ENCODE results near the gene MYH10.

MYH10 gene

DNA sequence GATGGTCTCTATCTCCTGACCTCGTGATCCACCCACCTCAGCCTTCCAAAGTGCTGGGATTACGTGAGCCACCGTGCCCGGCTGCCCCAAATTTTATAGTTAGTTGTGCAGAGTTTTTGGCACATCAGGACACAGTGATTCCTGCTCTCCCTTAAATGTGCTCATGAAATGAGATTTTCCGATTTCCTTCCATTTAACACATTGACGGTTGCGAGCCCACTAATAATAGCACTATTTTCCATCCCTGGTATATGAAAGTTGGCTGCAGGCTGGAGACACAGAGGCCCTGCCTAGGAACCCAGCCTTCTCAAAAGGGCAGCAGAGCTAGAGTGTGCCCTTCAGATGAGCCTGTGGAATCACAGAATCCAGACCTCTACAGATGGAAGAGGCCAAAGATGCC is 17.4 kb upstream of the MYH10 start:
- DNase-seq, result no peak

DNA sequence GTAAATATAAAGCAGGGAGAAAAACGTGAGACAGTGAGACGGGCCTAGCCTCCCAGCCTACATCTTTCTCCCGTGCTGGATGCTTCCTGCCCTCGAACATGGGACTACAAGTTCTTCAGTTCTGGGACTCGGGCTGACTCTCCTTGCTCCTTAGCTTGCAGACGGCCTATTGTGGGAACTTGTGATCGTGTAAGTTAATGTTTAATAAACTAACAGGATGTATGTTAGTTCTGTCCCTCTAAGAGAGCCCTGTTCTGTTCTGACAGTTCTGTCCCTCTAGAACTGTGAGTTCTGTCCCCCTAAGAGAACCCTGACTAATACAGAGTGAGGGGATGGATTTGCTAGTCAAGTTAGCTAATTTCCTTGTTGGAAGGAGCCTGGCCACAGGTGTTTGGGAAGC is 16.7 kb upstream of the MYH10 start:
- no peak for DNase-seq

DNA sequence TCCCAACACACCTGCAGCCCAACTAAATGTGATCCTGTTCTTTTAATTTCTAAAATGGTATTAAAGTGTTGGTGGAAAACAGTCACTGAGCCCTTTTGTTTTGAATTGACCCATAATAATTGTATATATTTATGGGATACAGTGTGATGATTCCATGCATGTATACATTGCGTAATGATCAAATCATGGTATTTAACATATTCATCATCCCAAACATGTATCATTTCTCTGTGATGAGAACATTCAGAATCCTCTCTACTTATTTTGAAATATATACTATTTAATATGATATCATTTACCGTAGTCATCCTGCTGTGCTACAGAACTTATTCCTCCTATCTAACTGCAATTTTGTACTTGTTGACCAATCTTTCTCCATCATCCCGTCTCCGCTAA is 14.0 kb upstream of the MYH10 start:
- DNase-seq, result no peak

DNA sequence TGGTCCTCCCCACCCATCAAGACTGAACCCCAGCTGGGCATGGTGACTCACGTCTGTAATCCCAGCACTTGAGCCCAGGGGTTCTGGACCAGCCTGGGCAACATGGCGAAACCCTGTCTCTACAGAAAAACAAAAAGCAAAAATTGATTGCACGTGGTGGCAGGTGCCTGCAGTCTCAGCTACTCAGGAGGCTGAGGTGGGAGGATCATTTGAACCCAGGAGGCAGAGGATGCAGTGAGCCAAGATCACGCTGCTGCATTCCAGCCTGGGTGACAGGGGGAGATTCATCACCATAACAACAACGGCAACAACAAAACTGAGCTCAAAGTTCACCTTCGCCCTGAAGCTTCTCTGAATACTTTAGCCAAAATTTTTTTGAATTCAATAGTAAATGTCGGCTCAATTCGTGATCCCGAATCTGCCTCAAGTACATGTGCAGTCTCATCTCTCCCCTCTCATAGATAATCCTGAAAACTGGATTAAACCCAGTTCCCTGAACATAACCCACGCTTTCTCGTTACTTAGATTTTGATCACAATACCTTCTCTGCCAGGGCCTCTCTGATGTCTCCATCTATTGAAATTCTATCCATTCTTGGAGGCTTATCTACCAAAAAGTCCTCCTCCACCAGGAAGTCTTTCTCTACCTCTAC is 13.5 kb upstream of the MYH10 start:
- DNase-seq, result no peak

DNA sequence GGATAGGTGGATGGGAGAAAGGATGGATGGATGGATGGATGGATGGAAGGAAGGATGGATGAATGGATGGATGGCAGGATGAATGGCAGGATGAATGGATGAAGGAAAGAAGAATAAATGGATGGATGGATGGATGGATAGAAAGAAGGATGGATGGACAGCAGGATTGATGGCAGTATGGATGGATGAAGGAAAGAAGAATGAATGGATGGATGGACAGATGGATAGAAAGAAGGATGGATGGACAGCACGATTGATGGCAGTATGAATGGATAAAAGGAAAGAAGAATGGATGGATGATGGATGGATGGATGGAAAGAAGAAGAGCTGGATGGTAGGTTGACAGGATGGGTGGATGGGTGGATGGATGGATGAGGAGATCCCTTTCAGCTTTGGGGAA is 9.2 kb upstream of the MYH10 start:
- DNase-seq, result no peak

DNA sequence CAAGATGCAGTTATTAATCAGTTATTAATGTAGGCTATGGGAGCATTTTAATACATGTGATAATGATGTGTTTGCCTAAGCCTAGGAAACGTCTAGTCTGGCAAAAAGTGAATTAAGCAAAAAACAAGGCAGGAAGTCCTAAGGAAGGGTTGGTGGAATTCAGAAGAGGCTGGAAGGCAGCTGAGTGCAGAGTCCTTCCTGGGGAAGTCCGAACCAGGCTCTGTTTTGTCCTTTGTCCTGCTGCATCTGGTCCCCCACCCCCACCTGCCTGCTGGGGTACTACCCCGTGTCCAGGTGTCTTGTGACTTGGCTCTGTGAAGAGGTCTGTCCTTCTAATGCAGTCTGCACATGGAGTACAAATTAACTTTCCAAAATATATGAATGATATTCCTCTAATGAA is 1.5 kb upstream of the MYH10 start:
- no peak for DNase-seq

DNA sequence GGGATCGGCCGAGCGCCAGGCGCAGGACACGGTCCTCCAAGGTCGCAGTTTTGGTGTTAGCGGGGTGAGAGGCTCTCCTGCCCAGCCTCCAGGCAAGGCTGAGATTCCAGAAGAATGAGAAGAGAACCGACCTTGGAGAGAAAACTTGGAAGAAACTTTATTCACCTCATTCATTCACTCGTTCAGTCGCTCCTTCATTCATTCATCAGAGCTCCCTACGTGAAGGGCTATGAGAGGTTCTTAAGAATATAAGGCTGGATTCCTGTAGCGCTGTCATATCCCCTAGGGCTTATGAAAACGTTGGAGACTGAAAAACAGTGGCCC is 991 bp upstream of the MYH10 start:
- DNase-seq, result no peak

DNA sequence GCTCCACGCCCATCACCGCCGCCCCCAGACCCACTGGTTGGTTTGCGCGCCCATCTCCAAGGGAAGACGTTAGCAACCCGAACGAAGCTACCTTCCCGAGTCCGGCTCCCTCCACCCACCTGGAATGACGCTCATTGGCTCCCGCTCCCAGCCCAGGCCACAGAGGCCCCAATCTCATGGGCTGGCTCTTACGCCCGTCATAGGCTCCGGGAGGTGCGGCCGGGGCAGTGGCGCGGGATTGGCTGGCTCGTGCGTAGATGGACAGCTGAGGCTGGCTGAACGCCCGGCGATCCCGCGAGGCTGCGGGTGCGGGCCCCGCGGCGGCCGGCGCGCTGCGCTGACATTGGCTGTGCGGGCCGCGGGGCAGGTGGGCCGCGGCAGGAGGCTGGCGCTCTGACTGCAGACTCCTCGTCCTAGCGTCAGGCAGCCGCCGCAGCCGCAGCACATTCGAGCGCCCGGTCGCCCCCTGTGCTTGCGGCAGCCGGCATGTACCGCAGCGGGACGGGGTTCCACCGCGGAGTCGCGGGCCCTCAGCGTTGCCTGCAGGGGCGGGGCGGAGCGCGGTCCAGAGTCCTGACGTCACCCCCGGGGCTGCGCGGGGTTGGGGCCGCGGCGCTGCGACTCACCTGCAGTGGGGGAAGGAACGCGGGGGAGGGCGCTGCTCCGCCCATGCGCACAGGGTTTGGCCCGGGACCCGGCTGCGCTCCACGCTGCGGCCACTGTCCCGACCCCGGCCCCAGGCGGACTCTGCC is 453 bp upstream of the MYH10 start:
- DNase-seq, result peak; percentile 96

DNA sequence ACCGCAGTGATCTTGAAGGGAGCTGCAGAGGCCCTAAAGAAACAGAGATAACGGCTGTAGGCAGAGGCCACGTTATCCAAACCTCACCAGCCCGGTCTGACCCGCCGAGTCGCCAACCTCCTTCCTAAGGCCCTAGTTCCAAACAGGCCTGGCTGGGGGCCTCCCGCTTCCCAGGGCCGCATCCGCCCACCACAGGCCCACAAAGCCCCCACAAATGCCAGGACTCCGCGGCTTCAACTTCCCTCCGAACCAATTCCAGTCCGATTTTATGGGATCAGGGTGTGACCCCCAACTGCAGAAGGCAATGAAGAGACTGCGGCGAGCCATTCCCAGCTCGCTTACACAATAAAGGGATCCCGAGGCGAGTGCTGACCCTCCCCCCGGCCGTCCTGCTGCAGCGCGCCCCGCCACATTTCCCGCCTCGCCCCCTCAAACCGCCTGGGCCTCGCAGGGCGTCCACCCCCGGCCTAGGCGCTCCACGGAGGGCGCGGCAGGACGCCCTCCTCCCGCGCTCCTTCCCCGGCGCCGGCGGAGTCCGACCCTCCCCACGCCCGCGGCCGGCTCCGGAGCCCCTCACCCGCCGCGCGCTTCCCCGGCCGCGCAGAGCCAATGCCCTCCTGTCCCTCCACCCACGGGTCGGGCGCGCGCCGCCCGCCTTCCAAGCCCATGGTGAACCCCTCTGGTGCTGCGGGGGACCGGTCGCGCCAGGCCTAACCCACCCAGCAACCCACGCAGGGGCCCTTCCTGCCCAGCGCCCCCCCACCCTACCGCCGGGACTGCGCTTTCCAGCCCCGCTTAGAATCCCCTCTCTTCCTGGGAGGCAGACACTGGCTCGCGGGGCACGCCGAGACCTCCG is 926 bp downstream of the MYH10 start:
- DNase-seq, result peak; percentile 1

DNA sequence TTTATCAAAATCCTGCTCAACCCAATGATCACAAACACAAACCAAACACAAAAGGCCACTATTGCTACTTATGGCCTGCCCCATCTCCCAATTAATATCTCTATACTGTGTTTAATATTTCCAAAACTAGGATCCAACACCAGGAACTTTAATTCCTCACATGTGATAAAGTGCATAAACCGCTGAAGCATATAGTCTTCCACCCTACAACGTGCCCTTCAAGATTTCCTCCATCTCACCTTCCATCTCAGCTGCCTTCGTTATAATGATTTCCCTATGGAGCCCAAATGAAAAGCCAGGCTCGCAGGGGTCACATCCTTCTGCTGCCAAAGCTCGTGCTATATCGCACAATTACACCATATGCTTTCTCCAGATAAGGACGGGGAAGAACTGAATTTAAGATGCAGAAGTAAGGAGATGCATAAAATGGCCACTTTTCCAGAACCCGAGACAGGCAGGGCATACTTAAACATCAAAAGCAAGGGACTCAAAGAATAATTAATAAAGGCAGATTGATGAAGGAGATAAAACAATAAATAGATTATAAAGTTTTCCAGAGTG is 1.8 kb downstream of the MYH10 start:
- DNase-seq, result no peak

DNA sequence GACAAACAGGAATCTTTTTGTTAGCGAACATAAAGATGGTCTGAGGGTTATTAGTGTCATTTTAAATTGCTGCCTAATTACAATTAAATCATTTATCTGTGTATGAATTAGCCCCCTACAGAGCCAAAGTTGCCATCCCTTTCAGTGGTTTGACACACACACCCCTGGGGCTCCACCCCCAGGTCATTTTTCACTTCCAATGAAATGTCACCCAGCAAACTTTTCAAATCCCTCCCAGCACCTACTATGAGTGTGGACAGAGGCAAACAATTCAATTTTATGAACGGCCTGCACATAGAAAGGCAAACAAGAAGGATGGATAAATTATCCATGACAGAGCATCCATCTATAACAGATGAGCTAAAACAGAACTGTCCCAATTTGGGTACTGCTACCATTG is 2.4 kb downstream of the MYH10 start:
- DNase-seq, result no peak

DNA sequence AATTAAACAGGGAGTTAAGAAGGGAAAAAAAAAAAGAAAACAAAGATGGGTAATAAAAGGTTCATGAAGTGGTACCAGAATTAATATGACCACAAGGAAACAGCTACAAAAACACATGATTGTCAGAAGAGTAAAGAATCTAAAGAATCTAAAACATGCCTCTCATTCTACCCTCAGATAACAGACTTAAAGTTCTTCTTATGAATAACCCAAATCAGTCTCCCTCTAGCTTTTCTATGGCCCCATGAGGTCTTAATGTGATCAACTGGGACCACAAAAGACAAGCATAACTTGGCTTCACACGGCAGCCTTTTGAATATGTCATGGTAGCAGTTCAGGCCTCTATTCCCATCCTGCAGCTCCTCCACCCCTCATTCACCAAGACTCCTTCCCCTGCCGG is 6.9 kb downstream of the MYH10 start:
- DNase-seq, result no peak

DNA sequence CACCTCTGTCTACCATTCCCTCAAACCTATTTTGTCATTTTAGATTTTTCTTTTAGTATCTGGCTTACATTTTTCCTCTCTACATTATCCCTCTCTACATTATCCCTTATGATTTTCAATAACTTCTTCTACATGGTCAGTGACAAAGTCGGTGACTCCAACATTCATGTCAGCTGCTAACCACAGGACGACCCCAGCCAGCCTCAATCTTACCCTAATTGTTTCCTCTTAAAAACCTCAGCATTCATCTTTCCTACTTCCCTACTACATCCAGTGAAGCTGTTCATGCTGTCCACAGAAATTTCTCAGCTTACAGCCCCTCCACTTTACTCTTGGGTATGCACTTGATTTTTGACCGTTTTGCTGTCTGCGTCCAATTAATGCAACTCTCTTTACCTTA is 8.3 kb downstream of the MYH10 start:
- DNase-seq, result no peak

DNA sequence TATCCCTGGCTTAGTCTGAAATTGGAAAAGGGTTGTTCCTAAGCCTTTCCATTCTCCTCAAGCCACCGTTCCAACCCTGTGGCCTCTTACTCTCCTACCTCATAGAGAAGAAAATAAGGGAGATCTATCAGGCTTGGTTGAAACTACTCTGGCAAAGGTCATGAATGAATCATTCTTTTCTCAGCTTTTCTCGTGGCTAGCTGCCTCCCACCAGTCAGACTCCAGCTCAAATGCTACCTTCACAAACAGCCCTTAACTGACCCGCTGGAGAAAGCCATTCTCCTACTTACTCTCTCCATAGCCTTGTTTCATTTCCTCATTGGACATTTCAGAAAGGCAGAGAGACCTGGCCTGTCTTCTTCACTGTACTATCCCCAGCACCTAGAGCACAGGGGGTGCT is 8.9 kb downstream of the MYH10 start:
- no peak for DNase-seq

DNA sequence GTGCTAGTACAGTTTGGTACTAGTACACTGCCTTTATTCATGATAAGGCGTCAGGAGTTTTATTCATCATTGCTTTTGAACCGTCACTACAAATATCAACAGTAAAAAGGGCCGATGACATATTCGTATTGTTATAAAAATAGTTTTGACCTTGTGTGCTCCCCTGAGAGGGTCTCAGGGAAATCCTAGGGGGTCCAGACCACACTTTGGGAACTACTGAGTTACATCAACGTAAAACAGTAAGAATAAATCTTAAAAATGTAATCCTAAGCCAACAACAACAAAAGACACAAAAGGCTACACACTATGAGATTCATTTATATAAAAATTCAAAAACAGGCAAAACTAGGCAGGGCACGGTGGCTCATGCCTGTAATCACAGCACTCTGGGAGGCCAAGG is 11.2 kb downstream of the MYH10 start:
- DNase-seq, result no peak

DNA sequence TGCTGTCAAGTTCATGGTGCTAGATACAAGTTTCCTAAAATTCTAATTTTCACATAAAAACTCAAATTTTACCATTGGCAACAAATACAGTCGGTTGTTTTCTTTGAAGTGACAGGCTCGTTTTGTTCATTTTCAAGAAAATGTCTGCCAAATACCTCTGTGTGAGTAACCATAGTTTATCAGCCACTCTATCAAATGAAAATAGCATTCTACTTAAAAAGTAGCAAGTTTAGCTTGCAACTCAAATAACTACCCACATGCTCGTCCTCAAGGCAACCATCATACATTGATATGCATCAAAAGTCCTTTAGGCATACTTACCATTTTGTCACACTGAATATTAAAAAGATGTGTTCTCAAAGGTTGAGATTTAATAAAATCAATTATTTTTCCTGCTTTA is 11.7 kb downstream of the MYH10 start:
- no peak for DNase-seq

DNA sequence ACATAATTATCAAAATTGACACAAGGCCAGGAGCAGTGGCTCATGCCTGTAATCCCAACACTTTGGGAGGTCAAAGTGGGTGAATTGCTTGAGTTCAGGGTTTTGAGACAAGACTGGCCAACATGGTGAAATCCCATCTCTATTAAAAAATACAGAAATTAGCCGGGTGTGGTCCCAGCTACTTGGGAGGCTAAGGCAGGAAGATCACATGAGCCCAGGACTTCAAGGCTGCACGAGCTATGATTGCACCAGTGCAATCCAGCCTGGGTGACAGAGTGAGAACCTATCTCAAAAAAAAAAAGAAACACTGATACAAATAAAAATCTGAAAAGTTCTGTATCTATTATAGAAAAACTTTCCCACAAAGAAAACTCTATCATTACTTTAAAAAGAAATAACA is 15.5 kb downstream of the MYH10 start:
- no peak for DNase-seq

DNA sequence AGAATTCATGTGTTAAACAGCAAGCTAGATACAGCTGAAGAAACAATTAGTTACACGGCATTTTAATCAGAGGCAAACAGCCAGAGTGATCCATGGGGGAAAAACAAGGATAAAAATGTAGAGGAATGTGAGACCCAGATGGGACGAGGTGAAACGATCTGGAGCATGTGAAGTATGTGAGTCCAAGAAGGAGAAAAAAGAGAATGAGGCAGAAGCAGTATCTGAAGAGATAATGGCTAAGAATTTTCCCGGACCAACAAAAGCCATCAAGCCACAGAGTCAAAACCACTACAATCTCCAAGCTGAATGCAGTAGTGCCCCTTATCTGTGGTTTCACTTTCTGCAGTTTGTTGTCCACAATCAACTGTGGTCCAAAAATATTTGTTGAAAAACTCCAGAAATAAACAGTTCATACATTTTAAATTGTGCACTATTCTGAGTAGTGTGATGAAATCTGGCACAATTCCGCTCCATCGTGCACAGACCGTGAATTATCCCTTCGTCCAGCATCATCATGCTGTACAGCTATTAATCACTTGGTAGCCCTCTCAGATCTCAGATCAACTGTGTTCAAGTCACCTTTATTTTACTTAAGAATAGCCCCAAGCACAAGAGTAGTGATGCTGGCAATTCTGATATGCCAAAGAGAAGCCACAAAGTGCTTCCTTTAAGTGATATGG is 18.8 kb downstream of the MYH10 start:
- DNase-seq, result no peak

DNA sequence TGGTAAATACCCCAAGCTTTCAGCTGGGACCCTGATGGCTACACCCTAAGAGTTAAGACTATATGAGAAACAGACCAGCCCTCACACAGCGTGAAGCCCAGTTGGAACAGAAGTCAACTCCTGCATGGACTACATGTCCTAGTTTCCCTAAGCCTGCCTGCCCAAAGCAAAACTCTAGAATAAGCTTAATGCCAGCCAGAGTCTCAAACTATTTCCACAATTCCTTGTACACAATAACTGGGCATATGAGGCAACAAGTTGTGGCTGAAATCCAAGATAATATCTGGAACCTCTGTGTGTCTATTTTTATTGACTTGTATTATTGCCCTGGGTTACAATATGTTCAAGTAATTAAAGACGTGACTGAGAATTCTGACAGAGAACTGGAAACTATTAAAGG is 19.4 kb downstream of the MYH10 start:
- DNase-seq, result no peak

DNA sequence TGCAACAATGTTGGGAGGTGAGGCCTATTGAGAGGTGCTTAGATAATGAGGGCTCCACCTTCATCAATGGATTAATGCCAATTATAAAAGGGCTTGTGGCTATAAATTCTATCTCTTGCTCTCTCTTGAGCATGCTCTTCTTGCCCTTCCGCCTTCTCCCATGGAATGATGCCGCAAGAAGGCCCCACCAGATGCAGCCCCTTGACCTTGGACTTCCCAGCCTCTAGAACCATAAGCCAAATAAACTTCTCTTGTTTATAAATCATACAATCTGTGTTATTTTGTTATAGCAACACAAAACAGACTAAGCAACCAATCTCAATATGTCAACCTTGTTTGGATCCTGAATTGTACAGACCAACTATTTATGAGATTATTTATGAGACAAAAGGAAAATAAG is 20.0 kb downstream of the MYH10 start:
- DNase-seq, result no peak

DNA sequence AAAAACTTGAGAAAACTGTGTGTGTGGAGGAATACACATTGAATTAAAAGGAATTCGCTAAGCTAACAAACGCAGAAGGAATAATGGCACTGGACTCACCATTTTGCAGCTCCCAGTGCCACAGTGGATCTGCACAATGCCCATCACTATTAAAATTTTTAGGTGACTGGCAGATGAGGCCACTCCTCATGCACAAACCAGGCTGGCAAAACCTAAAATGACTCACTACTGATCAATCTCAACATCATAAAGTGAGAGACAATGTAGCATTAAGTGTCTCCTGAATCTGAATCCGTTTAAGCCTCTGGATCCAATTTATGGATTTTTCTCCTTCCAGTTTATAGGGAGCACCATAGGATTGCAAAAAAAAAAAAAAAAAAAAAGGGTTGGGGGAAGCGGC is 20.6 kb downstream of the MYH10 start:
- DNase-seq, result no peak

DNA sequence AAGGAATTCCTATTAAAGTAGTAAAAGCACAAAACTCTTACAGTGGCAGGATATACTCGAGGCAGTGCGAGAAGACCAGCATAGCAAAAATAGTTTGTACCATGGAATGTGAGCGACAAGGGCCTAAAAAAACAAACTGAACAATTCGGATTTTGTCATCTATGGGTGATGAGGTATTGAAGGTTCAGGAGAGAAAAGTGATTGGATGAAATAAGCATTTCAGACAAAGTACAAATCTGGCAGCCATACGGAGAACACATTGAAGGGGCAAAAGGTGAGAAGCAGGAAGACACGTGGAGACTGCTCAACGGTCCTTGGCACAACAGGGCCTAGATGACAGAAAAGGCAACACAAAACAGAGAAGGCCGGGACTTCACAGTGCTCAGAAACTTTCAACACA is 22.5 kb downstream of the MYH10 start:
- no peak for DNase-seq

DNA sequence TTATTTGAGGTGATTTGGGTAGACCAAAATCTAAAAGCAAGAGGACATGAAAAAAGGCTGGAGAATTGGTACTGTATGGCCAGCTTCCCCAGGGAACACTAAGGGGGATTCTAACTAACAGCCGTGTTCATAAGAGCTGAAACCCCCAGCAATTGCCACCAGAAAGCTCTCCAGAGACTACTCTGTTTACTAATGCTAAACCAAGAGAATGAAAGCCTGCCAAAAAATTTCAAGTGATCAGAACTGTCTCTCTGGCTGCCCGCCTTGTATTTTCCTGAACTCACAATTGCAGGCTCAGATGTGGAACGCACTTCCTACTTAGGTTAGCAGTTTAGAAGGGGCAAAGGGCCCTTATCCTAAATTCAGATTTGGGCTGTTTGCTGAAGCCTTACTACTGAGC is 24.1 kb downstream of the MYH10 start:
- DNase-seq, result no peak

Measured in activated CD4-positive, alpha-beta T cell treated with anti-CD3 and anti-CD28 coated beads, Interleukin-2, Interleukin-6, amounts not matched to agents 100 ng/mL and 50 ng/mL, durations not matched to agents 16 hours and 8 hours (primary cell).